ENCODE data around the gene KLHL36.

GRCh38 chr16:84635702-84636101, 12.6 kb upstream of the KLHL36 start:
- TF ChIP-seq POLR2A (IDR thresholded peaks at IDR 0.05) (no peak), CTCF (IDR thresholded peaks at IDR 0.05 in 8 of 11, conservative IDR thresholded peaks at IDR 0.05 in 3 of 11) (no peak), POLR2AphosphoS5 (IDR thresholded peaks at IDR 0.05) (no peak)

All from spleen (tissue), 7 donors.